HG03139 (cell line): ENCODE data around the gene CELF3.
"Not testable (repeated sequence)": the region's sequence is repeated elsewhere in the genome, so short reads cannot be mapped to it uniquely, and the experiment has no call there.

ENCODE experiments used
- ATAC-seq: cut with Tn5 transposase; IDR thresholded peaks from one replicate; pipeline ENCODE4 v1.9.1; 2021; ENCODE audit not compliant: unreplicated experiment

The CELF3 gene

DNA sequence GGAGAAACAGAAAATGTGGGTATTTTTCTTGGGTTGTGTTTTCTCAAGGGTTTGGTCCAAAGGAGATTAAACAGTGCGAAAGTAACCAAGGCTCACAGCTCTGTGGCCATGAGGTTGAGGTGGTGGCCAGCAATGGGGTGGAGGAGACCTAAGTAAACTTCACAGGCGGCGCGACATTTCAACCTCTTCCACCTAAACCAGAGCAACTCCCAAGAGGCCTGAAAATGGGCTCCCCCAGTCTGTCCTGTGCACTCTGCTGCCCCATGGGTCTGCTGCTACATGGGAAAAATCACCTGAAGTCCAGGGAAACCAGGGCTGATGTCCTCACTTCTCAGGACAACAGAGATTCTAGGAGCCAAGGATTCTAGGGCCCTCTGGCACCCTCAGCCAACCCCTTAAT is 12.4 kb downstream of the CELF3 start:
- no peak for ATAC-seq

DNA sequence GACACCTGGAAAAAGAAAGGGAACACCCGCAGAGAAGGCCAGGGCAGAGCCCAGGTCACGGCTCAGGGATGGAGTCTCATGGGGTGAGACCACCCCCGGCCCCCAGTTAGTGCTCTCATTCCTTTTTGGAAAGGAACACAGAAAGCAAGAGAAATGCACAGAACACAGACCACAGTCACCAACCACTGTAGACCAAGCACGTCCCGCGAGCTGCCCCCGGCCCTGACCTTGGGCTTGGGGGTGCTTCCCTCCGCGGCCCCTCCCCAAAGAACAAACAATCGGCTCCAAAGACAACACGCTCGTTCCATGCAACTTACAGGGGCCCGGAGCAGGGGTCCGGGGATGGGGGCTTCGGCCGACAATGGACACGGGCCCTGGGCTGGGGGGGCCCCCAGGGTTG is 12.8 kb downstream of the CELF3 start:
- no peak for ATAC-seq

DNA sequence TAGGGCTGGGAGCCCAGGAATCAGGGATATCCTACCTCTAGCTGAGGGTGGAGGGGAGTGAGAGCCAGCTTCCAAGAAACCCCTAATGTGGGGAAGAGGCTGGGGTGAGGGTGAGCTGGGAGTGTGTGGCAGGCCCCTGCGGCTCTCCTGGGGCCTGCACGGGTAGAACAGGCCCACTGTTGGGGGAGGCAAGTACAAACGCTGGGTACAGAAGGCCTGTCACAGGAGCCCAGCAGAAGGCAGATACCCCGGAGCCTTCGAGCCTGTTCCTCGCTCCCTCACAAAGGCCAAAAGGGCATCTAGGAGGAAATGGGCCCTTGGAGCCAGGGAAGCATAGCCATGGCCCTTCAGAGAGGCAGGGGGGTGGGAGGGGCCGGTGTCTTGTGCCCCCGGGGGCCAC is 13.7 kb downstream of the CELF3 start:
- no peak for ATAC-seq

DNA sequence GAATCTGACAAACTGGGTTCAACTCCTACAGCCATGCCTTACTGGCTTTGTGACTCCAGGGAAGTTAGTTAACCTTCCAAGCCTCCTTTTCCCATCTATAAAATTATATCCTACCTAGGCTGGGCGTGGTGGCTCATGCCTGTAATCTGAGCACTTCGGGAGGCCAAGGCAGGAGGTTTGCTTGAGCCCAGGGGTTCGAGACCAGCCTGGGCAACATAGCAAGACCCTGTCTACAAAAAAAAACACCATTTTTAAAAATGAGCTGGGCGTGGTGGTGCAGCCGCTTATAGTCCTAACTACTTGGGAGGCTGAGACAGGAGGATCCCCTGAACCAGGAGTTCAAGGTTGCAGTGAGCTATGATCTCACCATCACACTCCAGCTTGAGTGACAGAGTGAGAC is 15.1 kb downstream of the CELF3 start:
- no peak for ATAC-seq

DNA sequence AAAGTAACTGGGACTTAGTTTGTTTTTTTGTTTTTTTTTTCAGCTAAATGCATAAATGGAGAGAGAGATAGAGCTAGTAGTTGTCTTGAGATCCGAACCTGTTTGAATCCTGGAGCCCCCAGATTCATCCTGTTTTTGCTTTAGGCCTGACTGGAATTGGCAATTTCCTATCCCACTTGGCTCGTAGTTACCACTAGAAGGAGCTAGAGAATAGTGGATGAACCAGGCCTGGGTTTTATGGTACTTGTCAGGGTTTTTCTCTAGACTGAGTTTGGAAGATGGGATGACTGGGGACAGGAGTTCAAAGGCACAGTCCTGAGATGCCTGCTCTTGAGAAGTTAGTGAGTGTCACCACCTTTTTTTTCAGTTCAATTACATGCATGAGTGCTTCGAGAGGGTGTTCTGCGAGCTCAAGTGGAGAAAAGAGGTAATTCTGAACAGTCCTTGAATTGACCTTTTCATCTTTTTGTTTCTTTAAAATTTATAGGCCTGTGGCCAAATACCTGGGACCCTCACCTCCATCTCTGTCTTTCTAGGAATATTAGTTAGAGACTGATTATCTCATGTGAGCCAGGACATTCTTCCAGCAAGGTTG is 23.4 kb downstream of the CELF3 start:
- ATAC-seq: no peak

DNA sequence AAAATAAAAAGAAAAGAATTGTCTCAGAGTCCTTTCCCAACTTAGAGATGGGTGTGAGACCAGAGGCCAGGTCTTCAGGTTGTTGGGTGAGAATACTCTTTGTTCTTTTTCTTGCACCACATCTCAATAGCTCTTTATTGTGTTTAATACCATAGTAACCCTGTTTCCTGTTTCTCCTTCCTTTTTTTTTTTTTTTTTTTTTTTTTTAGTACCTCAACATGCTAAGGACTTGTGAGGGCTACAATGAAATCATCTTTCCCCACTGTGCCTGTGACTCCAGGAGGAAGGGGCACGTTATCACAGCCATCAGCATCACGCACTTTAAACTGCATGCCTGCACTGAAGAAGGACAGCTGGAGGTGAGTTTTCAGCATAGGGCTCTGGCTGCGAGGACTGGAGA is 24.4 kb downstream of the CELF3 start:
- no peak for ATAC-seq

DNA sequence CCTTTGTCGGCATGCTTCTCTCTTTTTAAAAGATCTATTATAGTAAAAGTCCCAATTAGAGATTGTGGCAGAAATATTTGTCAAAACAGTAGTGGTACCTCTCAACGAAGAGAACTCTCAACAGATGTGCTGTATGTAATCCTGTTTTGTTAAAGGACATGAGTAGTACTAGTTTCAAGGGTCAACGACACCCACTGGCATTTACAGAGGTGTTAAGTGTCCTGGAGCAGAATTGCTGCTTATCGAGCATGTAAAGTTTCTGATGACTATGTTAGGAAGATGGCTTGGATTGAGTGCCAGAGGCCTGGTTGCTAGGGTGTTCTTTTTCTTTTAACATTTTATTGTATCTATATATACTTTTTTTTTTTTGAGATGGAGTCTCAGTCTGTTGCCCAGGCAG is 27.1 kb downstream of the CELF3 start:
- ATAC-seq: no peak

DNA sequence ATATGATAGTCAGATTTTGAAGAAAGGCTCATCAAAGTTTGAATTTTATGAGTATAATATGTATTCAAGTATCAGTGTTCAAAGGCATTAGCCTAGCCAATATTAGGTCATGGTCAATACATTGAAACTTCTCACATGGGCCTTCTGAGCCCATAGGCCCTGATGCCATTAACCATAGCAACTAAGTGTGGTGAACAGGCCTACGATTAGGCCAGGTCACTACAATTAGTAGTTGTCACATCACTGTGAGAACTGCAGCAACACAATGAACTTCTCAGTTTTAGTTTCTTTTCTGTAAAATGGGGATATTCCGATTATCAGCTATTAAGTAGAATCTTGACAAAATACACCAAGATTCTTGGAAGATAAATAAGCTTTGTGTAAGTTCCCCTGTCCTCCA is 30.0 kb downstream of the CELF3 start:
- no peak for ATAC-seq

DNA sequence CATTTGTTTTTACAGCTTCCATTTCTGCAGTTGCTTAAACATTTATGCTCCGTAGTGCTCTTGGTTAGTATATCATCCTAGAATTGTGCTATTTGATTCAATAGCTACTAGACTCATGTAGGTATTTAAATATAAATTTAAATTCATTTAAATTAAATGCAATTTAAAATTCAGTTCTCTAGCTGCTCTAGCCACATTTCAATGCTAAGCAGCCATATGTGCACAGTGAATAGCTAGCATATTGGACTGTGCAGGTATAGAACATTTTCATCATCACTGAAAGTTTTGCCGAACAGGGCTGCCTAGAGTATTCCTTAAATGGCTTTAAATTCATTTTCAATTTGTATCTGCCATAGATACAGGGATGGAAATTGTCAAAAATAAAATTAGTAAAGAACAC is 32.5 kb downstream of the CELF3 start:
- ATAC-seq: no peak

DNA sequence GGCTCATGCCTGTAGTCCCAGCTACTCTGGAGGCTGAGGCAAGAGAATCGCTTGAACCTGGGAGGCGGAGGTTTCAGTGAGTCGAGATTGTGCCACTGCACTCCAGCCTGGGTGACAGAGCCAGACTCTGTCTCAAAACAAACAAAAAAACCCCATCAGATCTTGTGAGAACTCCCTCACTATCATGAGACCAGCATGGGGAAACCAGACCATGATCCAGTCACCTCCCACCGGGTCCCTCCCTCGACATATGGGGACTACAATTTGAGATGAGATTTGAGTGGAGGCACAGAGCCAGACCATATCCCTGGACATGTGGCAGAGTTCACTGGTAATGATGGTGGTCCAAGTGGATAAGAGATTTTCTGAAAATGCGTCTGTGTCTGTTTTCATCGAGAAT is 33.7 kb downstream of the CELF3 start:
- ATAC-seq: not testable (repeated sequence)

DNA sequence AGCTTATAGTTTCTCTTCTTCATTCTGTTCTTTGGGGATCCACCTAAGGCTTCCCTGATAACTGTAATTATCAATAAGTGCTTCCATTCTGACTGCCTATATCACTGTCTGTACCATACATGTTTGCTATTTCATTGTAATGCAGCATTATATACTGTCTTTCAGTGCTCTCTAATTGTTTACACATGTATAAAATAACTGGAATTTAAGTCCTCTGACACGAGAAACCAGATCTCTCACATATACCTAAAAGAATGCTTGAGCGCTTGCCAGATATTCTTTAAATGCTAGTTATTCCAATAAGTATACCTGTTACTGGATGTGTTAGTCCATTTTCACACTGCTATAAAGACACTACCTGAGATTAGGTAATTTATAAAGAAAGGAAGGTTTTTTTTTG is 34.7 kb downstream of the CELF3 start:
- no peak for ATAC-seq

DNA sequence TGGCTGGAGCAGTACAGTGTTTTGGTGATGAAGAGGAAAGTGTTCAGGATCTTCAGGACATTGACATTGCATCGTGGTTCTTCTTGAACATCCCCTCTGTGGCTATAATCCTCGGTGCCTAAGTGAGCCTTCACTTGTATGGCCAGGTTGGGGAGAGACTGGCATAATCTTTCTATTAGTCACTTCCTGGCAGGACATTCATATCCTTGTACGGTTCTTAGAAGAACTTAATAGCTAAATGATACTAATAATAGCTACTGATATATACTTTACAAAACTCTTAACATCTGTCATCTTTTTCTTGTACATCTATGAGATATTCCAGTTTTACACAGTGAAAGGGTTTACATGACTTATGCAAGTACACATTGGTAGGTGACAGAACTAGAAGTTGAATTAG is 35.8 kb downstream of the CELF3 start:
- no peak for ATAC-seq

DNA sequence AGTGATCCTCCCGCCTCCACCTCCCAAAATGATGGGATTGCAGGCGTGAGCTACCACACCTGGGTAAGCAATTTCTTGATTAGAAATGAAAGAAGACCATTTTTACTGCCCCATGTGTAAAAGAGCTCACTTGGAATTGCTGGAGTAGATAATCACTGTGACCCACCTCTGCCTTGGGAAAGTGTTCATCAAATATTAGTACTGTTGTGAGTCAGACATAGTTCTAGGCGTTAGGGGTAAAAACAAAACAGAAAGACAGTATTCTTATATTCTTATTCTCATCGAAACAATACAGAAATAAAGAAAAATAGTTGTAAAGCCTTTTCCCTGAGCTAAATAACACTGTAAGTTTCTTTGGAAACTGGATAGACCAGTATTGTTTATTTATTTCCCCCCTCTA is 36.2 kb downstream of the CELF3 start:
- no peak for ATAC-seq

DNA sequence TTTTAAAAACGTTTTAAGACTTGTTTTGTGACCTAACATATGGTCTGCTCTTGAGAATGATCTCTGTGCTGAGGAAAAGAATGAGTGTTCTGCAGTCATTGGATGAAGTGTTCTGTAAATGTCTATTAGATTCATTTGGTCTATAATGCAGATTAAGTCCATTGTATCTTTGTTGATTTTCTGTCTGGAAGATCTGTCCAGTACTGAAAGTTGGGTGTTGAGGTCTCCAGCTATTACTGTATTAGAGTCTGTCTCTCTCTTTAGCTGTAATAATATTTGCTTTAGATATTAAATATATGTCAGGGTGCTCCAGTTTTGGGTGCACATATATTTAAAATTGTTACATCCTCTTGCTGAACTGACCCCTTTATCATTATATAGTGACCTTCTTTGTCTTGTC is 43.2 kb downstream of the CELF3 start:
- no peak for ATAC-seq

DNA sequence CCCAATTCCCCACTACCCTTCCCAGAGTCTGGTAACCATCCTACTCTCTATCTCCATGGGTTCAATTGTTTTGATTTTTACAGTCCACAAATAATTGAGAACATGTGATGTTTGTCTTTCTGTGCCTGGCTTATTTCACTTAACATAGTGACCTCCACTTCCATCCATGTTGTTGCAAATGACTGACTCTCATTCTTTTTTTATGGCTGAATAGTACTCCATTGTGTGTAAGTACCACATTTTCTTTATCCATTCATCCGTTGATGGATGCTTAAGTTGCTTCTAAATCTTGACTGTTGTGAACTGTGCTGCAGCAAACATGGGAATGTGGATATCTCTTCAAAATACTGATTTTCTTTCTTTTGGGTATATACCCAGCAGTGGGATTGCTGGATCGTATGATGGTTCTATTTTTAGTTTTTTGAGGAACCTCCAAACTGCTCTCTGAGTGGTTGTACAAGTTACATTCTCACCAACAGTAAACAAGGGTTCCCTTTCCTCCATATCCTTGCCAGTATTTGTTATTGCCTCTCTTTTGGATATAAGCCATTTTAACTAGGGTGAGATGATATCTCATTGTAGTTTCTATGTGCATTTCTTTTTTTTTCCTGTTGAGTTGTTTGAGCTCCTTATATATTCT is 46.4 kb downstream of the CELF3 start:
- ATAC-seq: not testable (repeated sequence)

DNA sequence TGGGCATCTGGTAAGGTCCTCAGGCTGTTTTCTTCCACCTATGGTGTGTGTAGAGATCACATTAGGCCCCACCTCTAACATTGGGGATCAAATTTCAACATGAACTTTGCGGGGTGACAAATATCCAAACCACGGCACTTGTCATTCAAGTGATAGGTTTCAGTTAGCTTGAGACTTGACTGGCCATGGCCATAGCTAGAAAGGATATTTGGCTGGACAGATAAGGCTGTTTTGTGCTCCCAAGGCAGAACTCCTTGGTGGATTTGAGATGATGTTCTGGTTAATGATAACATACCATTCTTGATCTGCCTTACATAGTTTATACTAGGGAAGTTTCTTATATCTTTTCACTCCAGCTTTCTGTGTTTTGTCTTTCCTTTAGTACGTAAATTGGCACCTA is 48.5 kb downstream of the CELF3 start:
- ATAC-seq: no peak

DNA sequence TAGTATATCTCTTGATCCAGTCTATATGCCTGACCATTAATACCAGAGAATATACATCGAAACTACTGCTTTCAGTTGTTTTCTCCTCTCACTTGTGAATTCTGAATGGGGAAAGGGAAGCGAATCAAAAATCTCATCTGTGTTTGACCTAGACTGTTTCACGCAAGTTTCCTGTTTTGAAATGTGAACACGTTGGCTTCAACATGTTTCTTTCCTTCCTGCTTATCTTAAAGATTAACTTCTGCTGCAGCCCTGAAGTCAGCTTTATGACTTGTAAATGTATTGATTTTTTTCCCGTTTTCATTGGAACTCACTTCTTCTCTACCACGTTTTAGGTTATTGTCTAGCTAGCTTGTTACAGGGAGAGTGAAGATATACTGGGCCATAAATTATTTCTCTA is 54.9 kb downstream of the CELF3 start:
- no peak for ATAC-seq

DNA sequence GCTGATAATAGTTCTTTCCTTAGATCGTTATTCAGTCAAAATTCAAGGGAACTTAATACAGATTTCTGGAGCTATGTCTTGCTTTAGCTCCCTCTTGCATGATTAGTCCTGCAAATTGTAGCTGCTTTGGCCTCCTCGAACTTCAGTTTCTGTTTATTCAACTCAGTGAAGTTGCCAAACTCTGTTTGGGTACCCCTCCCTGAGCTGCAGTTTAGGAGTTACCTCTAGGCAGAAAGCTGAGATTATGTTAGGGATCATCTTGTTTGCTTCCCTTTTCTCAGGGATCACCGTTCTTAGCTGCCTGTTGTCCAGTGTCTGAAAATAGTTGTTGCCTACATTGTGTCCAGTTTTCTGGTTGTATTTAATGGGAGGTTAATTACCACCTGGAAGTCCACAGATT is 61.2 kb downstream of the CELF3 start:
- no peak for ATAC-seq

DNA sequence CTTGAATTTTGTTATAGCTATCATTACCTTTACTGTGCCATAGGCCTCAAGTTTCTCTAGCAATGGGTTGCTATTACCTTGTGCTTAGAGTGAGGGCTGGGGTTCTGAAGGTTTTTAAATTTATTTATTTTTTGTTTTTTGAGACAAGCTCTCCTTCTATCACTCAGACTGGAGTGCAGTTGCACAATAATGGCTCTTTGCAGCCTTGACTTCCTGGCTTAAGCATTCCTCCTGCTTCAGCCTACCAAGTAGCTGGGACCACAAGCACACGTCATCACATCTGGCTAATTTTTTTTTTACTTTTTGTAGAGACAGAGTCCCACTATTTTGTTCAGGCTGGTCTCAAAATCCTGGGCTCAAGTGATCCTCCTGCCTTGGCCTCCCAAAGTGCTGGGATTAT is 63.2 kb downstream of the CELF3 start:
- no peak for ATAC-seq
